Activated CD8-positive, alpha-beta memory T cell treated with anti-CD3 and anti-CD28 coated beads, Interleukin-2, amount 10 ng/mL, durations not matched to agents 7 days and 5 days (primary cell): ENCODE measurements around the gene KLHL15. TPM values are rescaled to one million over a fixed set of nuclear protein-coding genes. Genes with fewer than 3 reads are reported as not detected.
"Not testable (repeated sequence)": the region's sequence is repeated elsewhere in the genome, so short reads cannot be mapped to it uniquely, and the experiment has no call there.

Experiments
- ATAC-seq: fragments of 150-1000 bp; cut with Tn5 transposase; one replicate; pipeline ENCODE4 v1.10.0; 2021; ENCODE audit warnings: moderate library complexity
- CTCF ChIA-PET: fragments of 350-600 bp; sonication (Branson Sonifier 250); formaldehyde crosslinking; loops from one replicate; lab custom pipeline; 2021; ENCODE audit warnings: antibody characterized with exemption; lab: Charles Lee
- DNase-seq: peaks from one replicate; pipeline ENCODE4 v3.0.0-alpha.2; 2020
- H3K27ac Mint-ChIP-seq: one replicate; pipeline ENCODE4 v1.8.0; 2021; ENCODE audit warnings: mild to moderate bottlenecking, mixed read lengths
- H3K27me3 Mint-ChIP-seq: one replicate; pipeline ENCODE4 v1.8.0; 2021; ENCODE audit warnings: mixed read lengths
- H3K36me3 Mint-ChIP-seq: one replicate; pipeline ENCODE4 v1.8.0; 2021; ENCODE audit warnings: mild to moderate bottlenecking, mixed read lengths
- H3K4me1 Mint-ChIP-seq: one replicate; pipeline ENCODE4 v1.8.0; 2021; ENCODE audit warnings: mixed read lengths
- H3K4me3 Mint-ChIP-seq: one replicate; pipeline ENCODE4 v1.8.0; 2021; ENCODE audit warnings: mild to moderate bottlenecking, moderate library complexity, mixed read lengths
- H3K9me3 Mint-ChIP-seq: one replicate; pipeline ENCODE4 v1.8.0; 2022; ENCODE audit warnings: low read depth, mixed read lengths
- total RNA-seq, 2 experiments: library from RNA; stranded (reverse); gene quantifications; one replicate each; pipeline ENCODE4 v1.2.3, GENCODE V29; 2021

The KLHL15 gene
- total RNA-seq, 2 experiments from 2014 or later = 9.5 to 11.5 TPM

DNA sequence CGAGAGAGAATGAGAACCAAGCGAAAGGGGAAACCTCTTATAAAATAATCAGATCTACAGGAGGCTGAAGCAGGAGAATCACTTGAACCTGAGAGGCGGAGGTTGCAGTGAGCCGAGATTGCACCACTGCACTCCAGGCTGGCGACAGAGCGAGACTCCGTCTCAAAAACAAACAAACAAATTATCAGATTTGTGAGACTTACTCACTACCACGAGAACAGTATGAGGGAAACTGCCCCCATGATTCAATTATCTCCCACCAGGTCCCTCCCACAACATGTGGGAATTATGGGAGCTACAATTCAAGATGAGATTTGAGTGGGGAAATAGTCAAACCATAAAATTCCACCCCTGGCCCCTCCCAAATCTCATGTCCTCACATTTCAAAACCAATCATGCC, 61.4 kb downstream of the KLHL15 start:
- CTCF ChIA-PET, H3K36me3 Mint-ChIP-seq, H3K27ac Mint-ChIP-seq: not testable (repeated sequence)

DNA sequence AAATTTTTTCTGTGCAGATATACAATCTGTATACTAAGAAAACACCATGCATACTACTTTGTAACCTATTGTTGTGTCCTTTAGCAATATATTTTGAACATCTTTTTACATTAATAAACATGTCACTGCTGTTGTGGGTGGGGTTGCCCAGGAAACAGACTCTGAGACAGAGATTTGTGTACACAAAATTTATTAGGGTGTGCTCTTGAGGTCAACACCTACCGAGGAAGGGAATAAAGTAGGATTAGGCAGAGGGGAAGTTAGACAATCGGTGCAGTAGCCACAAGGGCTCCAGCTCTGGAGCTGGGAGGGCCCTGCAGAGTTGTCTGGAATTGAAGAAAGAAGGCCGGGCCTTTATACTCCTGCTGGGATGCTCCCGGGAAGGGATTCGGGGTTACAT, 62.8 kb downstream of the KLHL15 start:
- Mint-ChIP-seq H3K27me3 (no peaks in the 10 kb centered on the region), H3K4me1 (peaks cover 5% of the 10 kb centered on the region), H3K36me3 (no peaks in the 10 kb centered on the region), H3K4me3 (no peak overlapping the region), H3K9me3 (no peaks in the 10 kb centered on the region), H3K27ac (no peak overlapping the region)
- DNase-seq (no peak), ATAC-seq (no peak)
- CTCF ChIA-PET = no interaction called here

More for the DNA sequence above, 61.4 kb downstream of the KLHL15 start:
- DNase-seq, H3K27me3 Mint-ChIP-seq, H3K4me3 Mint-ChIP-seq, ATAC-seq, H3K9me3 Mint-ChIP-seq, H3K4me1 Mint-ChIP-seq: not testable (repeated sequence)

DNA sequence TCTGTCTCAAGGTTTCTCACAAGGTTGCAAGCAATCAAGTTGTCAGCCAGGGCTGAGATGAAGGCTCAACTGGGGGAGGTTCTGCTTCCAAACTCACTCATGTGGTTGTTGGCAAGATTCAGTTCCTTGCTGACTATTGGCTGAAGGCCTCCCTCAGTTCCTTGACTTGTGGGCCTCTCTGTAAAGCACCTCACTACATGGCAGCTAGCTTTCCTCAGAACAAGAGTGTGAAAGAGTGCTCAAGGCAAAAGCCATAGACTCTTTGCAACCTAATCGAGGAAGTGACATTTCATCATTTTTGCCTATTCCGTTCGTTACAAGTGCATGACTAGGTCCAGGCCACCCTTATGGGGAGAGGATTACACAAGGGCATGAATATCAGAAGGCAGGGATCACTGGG, 67.2 kb downstream of the KLHL15 start:
- no peak for ATAC-seq
- Mint-ChIP-seq H3K4me1 (peaks cover 8% of the 10 kb centered on the region), H3K27ac (no peak overlapping the region), H3K27me3 (no peaks in the 10 kb centered on the region), H3K9me3 (no peaks in the 10 kb centered on the region), H3K36me3 (no peaks in the 10 kb centered on the region), H3K4me3 (no peak overlapping the region)
- CTCF ChIA-PET = no interaction called here
- DNase-seq = no peak

DNA sequence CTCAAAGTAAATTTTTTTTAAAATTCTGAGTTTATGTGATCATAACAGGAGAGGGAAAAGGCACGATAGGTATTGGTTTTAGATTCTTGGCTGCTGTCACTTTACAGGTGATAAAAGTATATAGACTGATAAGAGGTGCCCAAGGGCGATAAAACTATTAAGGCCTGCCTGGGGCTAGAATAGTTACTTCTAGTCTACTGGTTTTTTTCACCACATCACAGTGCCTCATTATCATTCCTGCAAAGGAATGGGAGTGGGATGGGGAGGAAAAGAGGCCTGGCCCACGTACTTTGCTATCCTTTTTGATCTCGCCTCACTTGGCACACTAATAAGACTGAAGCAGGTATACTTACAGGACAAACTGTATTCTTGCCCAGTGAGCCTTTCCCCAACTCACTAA, 72.6 kb downstream of the KLHL15 start:
- H3K9me3 Mint-ChIP-seq = no peaks in the 10 kb centered on the region
- no peaks in the 10 kb centered on the region for H3K36me3 Mint-ChIP-seq
- peak overlapping the region; percentile 28 for H3K27ac Mint-ChIP-seq
- peaks cover 25% of the 10 kb centered on the region for H3K4me1 Mint-ChIP-seq
- CTCF ChIA-PET = interaction anchor here (0.6 to 1.9 kb wide), 2 partner anchors 46 to 63 kb away, joined by 4 read pairs; no protein-coding TSS in a partner anchor
- H3K27me3 Mint-ChIP-seq = no peaks in the 10 kb centered on the region
- H3K4me3 Mint-ChIP-seq = no peak overlapping the region
- no peak for DNase-seq
- no peak for ATAC-seq

DNA sequence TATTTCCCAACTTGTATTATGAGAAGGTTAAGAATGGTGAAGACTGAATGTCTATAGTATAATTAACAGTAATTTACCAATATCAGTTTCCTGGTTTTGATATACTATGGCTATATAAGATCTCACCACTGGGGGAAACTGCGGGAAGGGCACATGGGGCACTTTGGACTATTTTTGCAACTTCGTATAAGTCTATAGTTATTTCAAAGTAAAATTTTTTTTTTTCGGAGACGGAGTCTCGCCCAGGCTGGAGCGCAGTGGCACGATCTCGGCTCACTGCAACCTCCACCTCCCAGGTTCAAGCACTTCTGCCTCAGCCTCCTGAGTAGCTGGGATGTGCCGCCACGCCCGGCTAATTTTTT, 73.1 kb downstream of the KLHL15 start:
- Mint-ChIP-seq H3K4me3 (peak overlapping the region; percentile 80), H3K27ac (peak overlapping the region; percentile 92), H3K4me1 (peaks cover 23% of the 10 kb centered on the region), H3K27me3 (no peaks in the 10 kb centered on the region), H3K9me3 (no peaks in the 10 kb centered on the region), H3K36me3 (no peaks in the 10 kb centered on the region)
- ATAC-seq = no peak
- CTCF ChIA-PET = interaction anchor here (0.6 to 1.9 kb wide), 3 partner anchors 45 to 72 kb away, joined by 4 to 8 read pairs (median 4); no protein-coding TSS in a partner anchor
- DNase-seq = peak; percentile 39

DNA sequence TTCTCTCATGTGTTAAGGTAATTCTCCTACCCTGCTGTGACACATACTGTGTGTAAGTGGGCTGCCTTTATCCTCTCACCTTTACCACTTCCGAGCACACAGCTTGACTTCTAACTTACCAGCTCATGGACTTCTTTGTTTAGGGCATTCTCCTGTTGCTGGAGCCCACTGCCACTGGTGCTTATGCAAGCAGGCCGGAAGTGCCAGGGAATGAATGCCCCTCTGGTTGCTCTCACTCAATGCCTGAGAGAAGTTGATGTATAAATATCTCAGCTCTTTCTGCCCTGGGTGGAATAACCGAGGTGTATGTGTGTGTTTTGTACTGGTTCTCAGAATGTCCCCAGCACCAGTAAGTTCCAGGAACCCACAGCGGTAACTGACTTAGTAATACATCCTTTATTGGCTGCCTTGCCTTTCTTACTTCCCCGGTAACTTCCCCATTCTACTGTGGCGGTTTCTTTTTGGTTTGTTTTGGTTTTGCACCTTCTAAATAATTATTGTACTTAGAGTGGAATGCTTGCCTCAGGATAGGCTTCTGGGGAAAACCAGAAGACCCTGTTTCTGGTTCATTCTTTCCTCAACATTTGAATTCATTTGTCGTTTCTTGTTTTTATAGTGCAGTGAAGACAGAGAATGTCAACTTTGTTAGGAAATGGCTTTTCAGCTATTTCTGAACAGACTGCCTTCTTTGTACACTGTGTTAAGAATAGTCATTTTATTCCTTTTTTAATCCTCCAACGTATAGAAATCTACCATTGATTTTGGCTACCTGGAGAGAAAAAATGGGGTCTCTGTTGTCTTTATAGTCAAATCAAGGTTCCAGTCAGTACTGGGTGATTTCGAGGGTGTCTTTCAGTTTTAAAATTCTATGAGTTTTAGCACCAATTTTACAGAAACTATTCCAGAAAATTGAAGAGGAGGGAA, 73.7 kb downstream of the KLHL15 start:
- Mint-ChIP-seq H3K9me3 (no peaks in the 10 kb centered on the region), H3K36me3 (no peaks in the 10 kb centered on the region), H3K4me3 (peak overlapping the region; percentile 80), H3K27me3 (no peaks in the 10 kb centered on the region), H3K27ac (peak overlapping the region; percentile 92), H3K4me1 (peaks cover 21% of the 10 kb centered on the region)
- DNase-seq = peak; percentile 73
- CTCF ChIA-PET = interaction anchor here (0.6 to 1.9 kb wide), 3 partner anchors 51 to 507 kb away, joined by 3 to 8 read pairs (median 3); no protein-coding TSS in a partner anchor
- ATAC-seq = peak; percentile 94

DNA sequence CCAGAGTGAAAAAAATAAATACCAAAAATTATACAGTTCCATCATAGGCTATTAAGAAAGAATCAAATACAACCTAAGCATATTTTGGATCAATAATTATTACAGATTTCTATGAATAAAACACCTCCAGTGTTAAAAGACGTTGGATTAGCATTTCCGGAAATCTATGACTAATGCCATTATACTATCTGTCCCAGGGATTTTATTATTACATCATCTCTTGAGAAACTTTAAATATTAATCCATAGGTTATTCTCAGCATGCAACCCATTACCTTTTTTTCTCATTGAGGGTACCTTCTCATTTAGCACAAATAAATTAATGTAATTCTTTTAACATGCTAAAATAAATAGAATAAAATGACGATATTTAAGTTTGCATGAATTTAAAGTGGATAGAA, 74.6 kb downstream of the KLHL15 start:
- no peak for ATAC-seq
- Mint-ChIP-seq H3K27ac (peak overlapping the region; percentile 92), H3K9me3 (no peaks in the 10 kb centered on the region), H3K4me1 (peaks cover 21% of the 10 kb centered on the region), H3K27me3 (no peaks in the 10 kb centered on the region), H3K4me3 (peak overlapping the region; percentile 80), H3K36me3 (no peaks in the 10 kb centered on the region)
- no peak for DNase-seq
- CTCF ChIA-PET = interaction anchor here (0.6 to 1.9 kb wide), 3 partner anchors 74 to 508 kb away, joined by 3 to 8 read pairs (median 5); partner anchors contain the start of gene EIF2S3

DNA sequence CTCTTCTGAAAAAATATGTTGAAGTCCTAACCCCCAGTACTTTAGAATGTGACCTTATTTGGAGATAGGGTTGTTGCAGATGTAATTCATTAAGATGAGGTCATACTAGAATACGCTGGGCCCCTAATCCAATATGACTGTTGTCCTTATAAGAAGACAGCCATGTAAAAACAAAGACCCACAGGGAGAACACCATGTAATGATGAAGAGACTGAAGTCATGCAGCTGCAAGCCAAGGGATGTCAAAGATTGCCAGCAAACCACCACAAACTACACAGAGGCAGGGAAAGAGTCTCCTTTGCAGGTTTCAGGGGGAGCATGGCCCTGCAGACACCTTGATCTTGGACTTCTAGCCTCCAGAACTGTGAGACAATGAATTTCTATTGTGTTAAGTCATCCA, 81.8 kb downstream of the KLHL15 start:
- CTCF ChIA-PET = no interaction called here
- Mint-ChIP-seq H3K27ac (no peak overlapping the region), H3K4me3 (no peak overlapping the region), H3K9me3 (no peaks in the 10 kb centered on the region), H3K36me3 (peaks cover 3% of the 10 kb centered on the region), H3K27me3 (no peaks in the 10 kb centered on the region), H3K4me1 (peaks cover 2% of the 10 kb centered on the region)
- ATAC-seq (no peak), DNase-seq (no peak)

DNA sequence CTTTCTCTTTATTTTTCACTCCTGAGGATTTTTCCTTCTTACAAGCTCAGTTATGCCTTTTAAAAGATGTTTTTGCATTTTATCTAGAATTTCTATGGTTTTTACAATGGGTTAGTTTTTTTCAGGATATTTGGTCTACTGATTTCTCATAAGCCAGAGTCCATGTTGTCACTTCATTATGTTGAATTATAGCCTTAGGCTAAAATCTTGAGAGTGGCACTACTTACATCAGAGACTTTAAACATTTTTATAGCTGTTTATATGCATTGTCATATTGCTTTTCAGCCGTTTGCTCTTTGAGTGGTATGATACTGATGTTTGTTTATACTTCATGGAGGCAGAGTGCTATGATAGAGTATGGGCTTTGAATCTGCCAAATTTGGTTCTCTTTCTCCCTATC, 82.8 kb downstream of the KLHL15 start:
- H3K36me3 Mint-ChIP-seq = peaks cover 3% of the 10 kb centered on the region
- CTCF ChIA-PET = no interaction called here
- H3K27me3 Mint-ChIP-seq = no peaks in the 10 kb centered on the region
- DNase-seq = no peak
- peaks cover 2% of the 10 kb centered on the region for H3K4me1 Mint-ChIP-seq
- no peak for ATAC-seq
- no peak overlapping the region for H3K4me3 Mint-ChIP-seq
- no peaks in the 10 kb centered on the region for H3K9me3 Mint-ChIP-seq
- H3K27ac Mint-ChIP-seq = no peak overlapping the region

DNA sequence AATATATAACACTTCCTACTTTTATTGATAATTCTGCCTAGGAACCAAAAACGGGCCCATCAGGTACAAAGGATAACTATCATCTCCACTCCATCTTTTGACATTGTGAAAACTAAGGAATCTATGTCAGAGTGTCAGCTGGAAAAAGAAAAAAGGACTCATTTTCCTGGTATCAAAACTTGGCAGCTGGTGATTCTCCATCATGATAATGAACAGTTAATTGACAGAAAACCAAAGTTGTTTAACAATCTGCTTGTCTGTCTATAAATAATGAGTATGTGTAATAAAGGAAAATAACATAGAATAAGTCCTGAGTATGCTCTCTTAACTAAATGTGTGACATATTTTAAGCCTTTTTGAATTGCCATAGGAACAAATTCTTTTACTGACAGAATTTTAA, 87.8 kb downstream of the KLHL15 start:
- Mint-ChIP-seq H3K4me1 (no peaks in the 10 kb centered on the region), H3K27me3 (no peaks in the 10 kb centered on the region), H3K36me3 (peaks cover 1% of the 10 kb centered on the region), H3K9me3 (no peaks in the 10 kb centered on the region), H3K4me3 (no peak overlapping the region), H3K27ac (no peak overlapping the region)
- ATAC-seq (no peak), DNase-seq (no peak)
- CTCF ChIA-PET = no interaction called here

DNA sequence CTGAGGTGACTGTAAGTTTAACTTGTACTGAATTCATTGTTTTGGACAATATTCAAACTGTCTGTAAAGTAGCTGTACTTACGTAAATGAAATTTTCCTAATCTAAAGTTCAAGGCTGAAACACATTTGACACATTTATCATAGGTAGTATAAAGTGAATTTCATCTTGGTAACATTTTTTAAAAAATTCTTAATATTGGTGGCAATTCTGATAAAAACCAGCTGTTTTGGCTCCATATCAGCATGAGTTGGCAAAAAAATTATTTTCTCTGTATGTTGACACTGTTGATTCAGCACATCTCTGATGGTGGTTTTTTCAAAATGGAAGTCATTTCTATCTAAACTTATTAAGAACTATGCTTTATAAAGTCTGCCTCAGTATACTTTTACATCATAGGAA, 88.3 kb downstream of the KLHL15 start:
- H3K27me3 Mint-ChIP-seq = no peaks in the 10 kb centered on the region
- CTCF ChIA-PET = interaction anchor here (1.5 kb wide), 1 partner anchor 30 kb away, joined by 4 read pairs; the partner anchor contains the start of genes APOO and CXorf58
- H3K4me1 Mint-ChIP-seq = no peaks in the 10 kb centered on the region
- DNase-seq (no peak), ATAC-seq (no peak)
- H3K36me3 Mint-ChIP-seq = peaks cover 1% of the 10 kb centered on the region
- H3K4me3 Mint-ChIP-seq = no peak overlapping the region
- H3K27ac Mint-ChIP-seq = no peak overlapping the region
- H3K9me3 Mint-ChIP-seq = no peaks in the 10 kb centered on the region

DNA sequence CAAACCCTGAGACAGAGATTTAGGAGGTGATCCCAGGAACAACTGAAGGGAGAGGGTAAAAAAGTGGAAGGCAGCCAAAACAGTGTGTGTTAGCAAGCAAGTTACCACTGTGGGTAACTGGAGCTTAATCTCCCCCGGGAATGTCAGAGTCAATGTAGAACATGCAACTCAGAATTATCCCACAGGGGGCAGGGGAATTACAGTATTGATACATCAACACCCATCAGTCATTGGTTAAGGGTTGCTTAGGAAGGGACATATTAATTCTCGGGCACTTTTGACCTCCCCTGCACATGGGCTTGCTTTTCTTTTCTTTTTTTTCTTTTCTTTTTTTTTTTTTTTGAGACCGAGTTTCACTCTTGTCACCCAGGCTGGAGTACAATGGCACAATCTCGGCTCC, 89.9 kb downstream of the KLHL15 start:
- Mint-ChIP-seq H3K36me3 (no peaks in the 10 kb centered on the region), H3K27me3 (no peaks in the 10 kb centered on the region), H3K4me1 (peaks cover 2% of the 10 kb centered on the region), H3K9me3 (no peaks in the 10 kb centered on the region), H3K4me3 (no peak overlapping the region), H3K27ac (no peak overlapping the region)
- ATAC-seq = no peak
- CTCF ChIA-PET = interaction anchor here (1.5 kb wide), 1 partner anchor 29 kb away, joined by 4 read pairs; the partner anchor contains the start of genes APOO and CXorf58
- no peak for DNase-seq

DNA sequence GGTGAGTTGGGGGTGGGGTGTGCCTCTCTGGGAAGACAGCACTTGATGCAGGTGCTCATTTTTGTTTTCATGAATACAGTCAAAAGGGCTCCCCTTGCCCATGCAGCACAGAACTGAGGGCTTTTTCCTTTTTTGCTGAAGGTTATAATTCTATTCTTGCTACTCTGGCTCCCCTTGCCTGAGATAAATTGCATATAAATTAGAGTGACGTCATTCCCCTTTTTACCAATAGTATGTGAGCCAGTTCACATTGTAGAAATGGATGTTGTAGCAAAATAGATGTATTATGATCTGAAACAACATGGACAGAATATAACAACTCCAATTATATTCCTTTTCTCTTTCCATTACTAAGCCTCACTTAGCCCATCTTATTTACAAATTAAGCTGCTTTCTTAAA, 90.8 kb downstream of the KLHL15 start:
- Mint-ChIP-seq H3K27ac (no peak overlapping the region), H3K4me1 (peaks cover 10% of the 10 kb centered on the region), H3K9me3 (no peaks in the 10 kb centered on the region), H3K27me3 (no peaks in the 10 kb centered on the region), H3K4me3 (no peak overlapping the region), H3K36me3 (no peaks in the 10 kb centered on the region)
- CTCF ChIA-PET = no interaction called here
- DNase-seq = no peak
- no peak for ATAC-seq

DNA sequence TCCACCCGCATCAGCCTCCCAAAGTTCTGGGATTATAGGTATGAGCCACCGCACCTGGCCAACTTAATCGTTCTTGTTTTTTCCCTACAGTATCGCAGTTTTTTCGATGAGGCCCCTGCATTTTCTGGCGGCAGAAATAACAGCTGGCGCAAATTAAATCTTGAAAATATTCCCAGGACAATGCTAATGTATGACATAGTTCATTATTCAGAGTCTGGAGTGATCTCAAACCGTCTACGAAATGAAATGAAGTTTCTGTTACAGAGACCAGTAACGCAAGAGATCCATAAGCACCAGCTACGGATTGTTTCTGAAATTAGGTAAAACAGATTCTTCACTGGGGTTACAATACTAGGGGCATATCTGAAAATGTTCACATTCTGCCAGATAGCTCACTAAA, 91.9 kb downstream of the KLHL15 start:
- no peaks in the 10 kb centered on the region for H3K9me3 Mint-ChIP-seq
- H3K4me3 Mint-ChIP-seq = no peak overlapping the region
- CTCF ChIA-PET = no interaction called here
- peaks cover 13% of the 10 kb centered on the region for H3K4me1 Mint-ChIP-seq
- no peak for DNase-seq
- no peak overlapping the region for H3K27ac Mint-ChIP-seq
- ATAC-seq = no peak
- H3K36me3 Mint-ChIP-seq = no peaks in the 10 kb centered on the region
- no peaks in the 10 kb centered on the region for H3K27me3 Mint-ChIP-seq
